ENCODE data around the gene CAMTA1. TPM values are rescaled to one million over a fixed set of nuclear protein-coding genes. Genes with fewer than 3 reads are reported as not detected.

The CAMTA1 gene
- total and polyA plus RNA-seq, 12 donors: 123 to 265 (median 142) TPM

DNA sequence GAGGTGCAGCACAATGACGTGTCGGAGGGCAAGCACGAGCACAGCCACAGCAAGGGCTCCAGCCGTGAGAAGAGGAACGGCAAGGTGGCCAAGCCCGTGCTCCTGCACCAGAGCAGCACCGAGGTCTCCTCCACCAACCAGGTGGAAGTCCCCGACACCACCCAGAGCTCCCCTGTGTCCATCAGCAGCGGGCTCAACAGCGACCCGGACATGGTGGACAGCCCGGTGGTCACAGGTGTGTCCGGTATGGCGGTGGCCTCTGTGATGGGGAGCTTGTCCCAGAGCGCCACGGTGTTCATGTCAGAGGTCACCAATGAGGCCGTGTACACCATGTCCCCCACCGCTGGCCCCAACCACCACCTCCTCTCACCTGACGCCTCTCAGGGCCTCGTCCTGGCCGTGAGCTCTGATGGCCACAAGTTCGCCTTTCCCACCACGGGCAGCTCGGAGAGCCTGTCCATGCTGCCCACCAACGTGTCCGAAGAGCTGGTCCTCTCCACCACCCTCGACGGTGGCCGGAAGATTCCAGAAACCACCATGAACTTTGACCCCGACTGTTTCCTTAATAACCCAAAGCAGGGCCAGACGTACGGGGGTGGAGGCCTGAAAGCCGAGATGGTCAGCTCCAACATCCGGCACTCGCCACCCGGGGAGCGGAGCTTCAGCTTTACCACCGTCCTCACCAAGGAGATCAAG lies 878.3 kb downstream of the CAMTA1 start:
- TF ChIP-seq, protein P1, sequence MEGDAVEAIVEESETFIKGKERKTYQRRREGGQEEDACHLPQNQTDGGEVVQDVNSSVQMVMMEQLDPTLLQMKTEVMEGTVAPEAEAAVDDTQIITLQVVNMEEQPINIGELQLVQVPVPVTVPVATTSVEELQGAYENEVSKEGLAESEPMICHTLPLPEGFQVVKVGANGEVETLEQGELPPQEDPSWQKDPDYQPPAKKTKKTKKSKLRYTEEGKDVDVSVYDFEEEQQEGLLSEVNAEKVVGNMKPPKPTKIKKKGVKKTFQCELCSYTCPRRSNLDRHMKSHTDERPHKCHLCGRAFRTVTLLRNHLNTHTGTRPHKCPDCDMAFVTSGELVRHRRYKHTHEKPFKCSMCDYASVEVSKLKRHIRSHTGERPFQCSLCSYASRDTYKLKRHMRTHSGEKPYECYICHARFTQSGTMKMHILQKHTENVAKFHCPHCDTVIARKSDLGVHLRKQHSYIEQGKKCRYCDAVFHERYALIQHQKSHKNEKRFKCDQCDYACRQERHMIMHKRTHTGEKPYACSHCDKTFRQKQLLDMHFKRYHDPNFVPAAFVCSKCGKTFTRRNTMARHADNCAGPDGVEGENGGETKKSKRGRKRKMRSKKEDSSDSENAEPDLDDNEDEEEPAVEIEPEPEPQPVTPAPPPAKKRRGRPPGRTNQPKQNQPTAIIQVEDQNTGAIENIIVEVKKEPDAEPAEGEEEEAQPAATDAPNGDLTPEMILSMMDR (IDR thresholded peaks at IDR 0.05): no peak
- peaks cover 0 to 5% (median 3%) of the 10 kb centered on the region in 9 donors for H3K4me1 ChIP-seq
- no peaks in the 10 kb centered on the region for H3K9me3 ChIP-seq
- no peak overlapping the region for H3K27ac ChIP-seq
- no peak for DNase-seq
- 93 to 94% methylated on average over 38 of the region's 38 CpGs for whole genome bisulfite sequencing, 2 donors
- peaks cover 0 to 4% (median 0%) of the 10 kb centered on the region in 7 donors for H3K27me3 ChIP-seq
- no peaks in the 10 kb centered on the region for H3K36me3 ChIP-seq
- no peak overlapping the region for H3K4me3 ChIP-seq
- intact Hi-C loops (cut with DNase I): loop anchor here in 1 of 10 donors (10.0 kb wide), 1 partner anchor 241 kb away; no protein-coding TSS in a partner anchor
- no peak for ATAC-seq

GRCh38 chr1:7664147-7664892 lies 879.1 kb downstream of the CAMTA1 start:
- intact Hi-C loops (cut with DNase I): loop anchor here in 1 of 10 donors (10.0 kb wide), 1 partner anchor 240 kb away; no protein-coding TSS in a partner anchor
- DNase-seq: no peak

DNA sequence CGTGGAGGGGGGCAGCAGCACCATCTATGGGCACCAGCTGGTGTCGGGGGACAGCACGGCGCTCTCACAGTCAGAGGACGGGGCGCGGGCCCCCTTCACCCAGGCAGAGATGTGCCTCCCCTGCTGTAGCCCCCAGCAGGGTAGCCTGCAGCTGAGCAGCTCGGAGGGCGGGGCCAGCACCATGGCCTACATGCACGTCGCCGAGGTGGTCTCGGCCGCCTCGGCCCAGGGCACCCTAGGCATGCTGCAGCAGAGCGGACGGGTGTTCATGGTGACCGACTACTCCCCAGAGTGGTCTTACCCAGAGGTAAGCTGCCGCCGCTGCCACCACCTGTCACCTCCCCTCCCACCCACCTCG lies 879.6 kb downstream of the CAMTA1 start:
- peaks cover 4 to 11% (median 7%) of the 10 kb centered on the region in 9 donors for H3K4me1 ChIP-seq
- ATAC-seq (no peak), DNase-seq (no peak)
- no peaks in the 10 kb centered on the region for H3K9me3 ChIP-seq
- TF ChIP-seq, protein P1 (IDR thresholded peaks at IDR 0.05): no peak
- WGBS, 2 donors: 94 to 95% methylated on average over 21 of the region's 21 CpGs
- H3K4me3 ChIP-seq: no peak overlapping the region
- no peaks in the 10 kb centered on the region for H3K36me3 ChIP-seq
- peaks cover 0 to 4% (median 0%) of the 10 kb centered on the region in 7 donors for H3K27me3 ChIP-seq
- intact Hi-C loops (cut with DNase I): loop anchor here in 6 of 10 donors (5.0 to 10.0 kb wide), 2 partner anchors 237 to 240 kb away; no protein-coding TSS in a partner anchor
- no peak overlapping the region for H3K27ac ChIP-seq

More at GRCh38 chr1:7664147-7664892, 879.1 kb downstream of the CAMTA1 start:
- ATAC-seq: no peak
- no peak overlapping the region for H3K27ac ChIP-seq
- H3K4me3 ChIP-seq: no peak overlapping the region
- no peaks in the 10 kb centered on the region for H3K36me3 ChIP-seq
- H3K9me3 ChIP-seq: no peaks in the 10 kb centered on the region
- H3K4me1 ChIP-seq: peaks cover 0 to 6% (median 3%) of the 10 kb centered on the region in 9 donors
- TF ChIP-seq, protein P1 (IDR thresholded peaks at IDR 0.05): no peak
- peaks cover 0 to 4% (median 0%) of the 10 kb centered on the region in 7 donors for H3K27me3 ChIP-seq
- 87 to 90% methylated on average over 48 of the region's 48 CpGs for whole genome bisulfite sequencing, 2 donors

DNA sequence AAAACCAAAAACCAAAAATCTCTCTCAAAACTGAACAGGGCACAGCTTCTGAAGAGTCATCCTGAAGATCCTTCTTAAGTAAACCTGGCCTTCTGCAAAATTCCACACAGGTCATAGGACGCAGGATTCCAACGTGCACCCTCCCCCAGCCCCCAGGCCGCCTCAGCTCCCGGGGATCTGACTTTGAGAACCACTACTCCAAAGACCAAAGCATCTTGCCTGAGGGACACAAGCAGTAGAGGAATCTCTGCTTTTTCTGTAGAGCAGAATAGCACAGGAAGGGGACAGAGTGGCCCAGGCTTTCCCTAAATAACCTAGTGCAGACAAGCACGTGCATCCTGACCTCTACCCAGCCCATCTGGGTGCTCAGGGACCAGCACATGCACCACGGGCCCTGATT lies 881.0 kb downstream of the CAMTA1 start:
- H3K27ac ChIP-seq: no peak overlapping the region
- H3K27me3 ChIP-seq: peaks cover 0 to 6% (median 0%) of the 10 kb centered on the region in 7 donors
- WGBS, 2 donors: 59 to 70% methylated on average over 6 of the region's 6 CpGs
- TF ChIP-seq, protein P1 (IDR thresholded peaks at IDR 0.05): no peak
- intact Hi-C loops (cut with DNase I): loop anchor here in 6 of 10 donors (5.0 to 10.0 kb wide), 2 partner anchors 236 to 239 kb away; no protein-coding TSS in a partner anchor
- ATAC-seq: no peak
- DNase-seq: no peak
- no peaks in the 10 kb centered on the region for H3K36me3 ChIP-seq
- no peak overlapping the region for H3K4me3 ChIP-seq
- H3K9me3 ChIP-seq: no peaks in the 10 kb centered on the region
- peaks cover 6 to 20% (median 10%) of the 10 kb centered on the region in 9 donors for H3K4me1 ChIP-seq
